ENCODE measurements around the gene ZNF641.

Gene ZNF641

GRCh38 chr12:48350249-48351021, at the start of gene ZNF641:
Gene ZNF641, minus strand, starts transcription at chr12:48350919. Its CDS starts 2,829 bp downstream, at chr12:48348090.
- ChIA-PET POLR2A (no interaction called here), CTCF (no interaction called here)
- TF ChIP-seq, protein P1, sequence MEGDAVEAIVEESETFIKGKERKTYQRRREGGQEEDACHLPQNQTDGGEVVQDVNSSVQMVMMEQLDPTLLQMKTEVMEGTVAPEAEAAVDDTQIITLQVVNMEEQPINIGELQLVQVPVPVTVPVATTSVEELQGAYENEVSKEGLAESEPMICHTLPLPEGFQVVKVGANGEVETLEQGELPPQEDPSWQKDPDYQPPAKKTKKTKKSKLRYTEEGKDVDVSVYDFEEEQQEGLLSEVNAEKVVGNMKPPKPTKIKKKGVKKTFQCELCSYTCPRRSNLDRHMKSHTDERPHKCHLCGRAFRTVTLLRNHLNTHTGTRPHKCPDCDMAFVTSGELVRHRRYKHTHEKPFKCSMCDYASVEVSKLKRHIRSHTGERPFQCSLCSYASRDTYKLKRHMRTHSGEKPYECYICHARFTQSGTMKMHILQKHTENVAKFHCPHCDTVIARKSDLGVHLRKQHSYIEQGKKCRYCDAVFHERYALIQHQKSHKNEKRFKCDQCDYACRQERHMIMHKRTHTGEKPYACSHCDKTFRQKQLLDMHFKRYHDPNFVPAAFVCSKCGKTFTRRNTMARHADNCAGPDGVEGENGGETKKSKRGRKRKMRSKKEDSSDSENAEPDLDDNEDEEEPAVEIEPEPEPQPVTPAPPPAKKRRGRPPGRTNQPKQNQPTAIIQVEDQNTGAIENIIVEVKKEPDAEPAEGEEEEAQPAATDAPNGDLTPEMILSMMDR (IDR thresholded peaks at IDR 0.05; ENCODE audit: insufficient read depth, low read length, missing control alignments), result no peak
- no peak for DNase-seq (ENCODE audit: low read depth, low spot score)
- peak within 1 kb of the TSS; percentile 76 for H3K4me3 ChIP-seq (ENCODE audit: low read depth, low read length)

GRCh38 chr12:48390026-48390425, 39.3 kb upstream of the ZNF641 start:
- ChIA-PET CTCF (no interaction called here), POLR2A (no interaction called here)
- TF ChIP-seq, protein P1 (IDR thresholded peaks at IDR 0.05; ENCODE audit: insufficient read depth, low read length, missing control alignments), result no peak
- DNase-seq (ENCODE audit: low read depth, low spot score), result no peak
- H3K4me3 ChIP-seq (ENCODE audit: low read depth, low read length), result no peak overlapping the region

DNA sequence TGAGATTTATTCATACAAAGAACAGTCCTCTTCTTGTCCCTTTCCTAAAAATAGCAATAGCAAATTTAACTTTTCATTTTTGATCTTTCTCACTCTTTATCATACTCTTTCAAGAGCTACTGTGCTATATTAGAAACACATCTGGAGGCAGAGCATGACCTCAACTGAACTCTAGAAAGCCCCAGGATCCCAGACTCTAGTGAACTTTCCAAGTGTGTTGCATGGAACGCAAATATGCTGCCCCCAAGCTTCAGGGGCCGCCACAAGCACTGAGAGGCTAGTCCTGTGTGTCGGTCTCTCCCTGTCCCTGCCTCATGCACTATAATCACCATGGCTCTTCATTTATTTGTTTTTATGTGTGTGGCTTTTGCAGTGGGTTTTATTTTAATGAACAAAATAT, 38.7 kb upstream of the ZNF641 start:
- no peak for DNase-seq (ENCODE audit: low read depth, low spot score)
- H3K4me3 ChIP-seq (ENCODE audit: low read depth, low read length), result no peak overlapping the region
- ChIA-PET CTCF (no interaction called here), POLR2A (no interaction called here)
- TF ChIP-seq, protein P1 (IDR thresholded peaks at IDR 0.05; ENCODE audit: insufficient read depth, low read length, missing control alignments), result no peak

DNA sequence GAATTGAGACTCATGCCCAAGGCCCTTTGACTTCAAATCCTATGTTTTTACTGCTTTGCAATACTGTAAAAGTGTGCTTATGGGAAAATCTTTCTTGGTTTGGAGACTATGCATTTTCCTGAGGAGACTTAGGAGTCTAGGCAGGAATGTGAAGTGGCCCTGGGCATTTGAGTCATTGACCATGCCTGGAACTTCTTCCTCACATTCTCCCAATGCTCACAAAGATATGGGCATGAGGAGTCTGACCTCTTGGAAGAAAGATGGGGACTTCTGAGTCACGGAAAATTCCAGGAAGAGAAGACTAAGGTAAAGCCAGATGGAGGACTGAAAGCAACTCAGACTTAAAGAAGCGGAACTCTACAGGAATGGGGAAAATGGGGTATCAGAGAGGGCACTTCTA, 38.2 kb upstream of the ZNF641 start:
- POLR2A ChIA-PET, result no interaction called here
- no peak for DNase-seq (ENCODE audit: low read depth, low spot score)
- H3K4me3 ChIP-seq (ENCODE audit: low read depth, low read length), result no peak overlapping the region
- CTCF ChIA-PET, result no interaction called here
- TF ChIP-seq, protein P1 (IDR thresholded peaks at IDR 0.05; ENCODE audit: insufficient read depth, low read length, missing control alignments), result no peak

DNA sequence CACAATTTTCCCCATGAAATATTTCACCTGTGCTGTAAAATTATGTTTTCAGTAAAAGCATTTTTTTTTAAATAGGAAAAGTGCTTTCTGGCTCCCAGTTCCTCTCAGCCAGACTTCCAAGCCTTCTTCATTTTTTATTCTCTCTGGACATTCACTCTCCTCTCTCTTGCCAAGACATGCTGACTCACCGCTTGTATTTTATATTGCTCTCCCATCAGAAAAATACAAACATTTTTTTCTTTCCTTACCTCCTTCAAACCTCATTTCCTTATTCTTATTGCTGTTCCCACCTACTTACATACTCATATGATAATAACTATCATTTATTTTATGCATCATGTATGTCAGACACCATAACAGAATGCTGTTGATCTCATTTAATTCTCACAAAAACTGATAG, 37.7 kb upstream of the ZNF641 start:
- DNase-seq (ENCODE audit: low read depth, low spot score), result no peak
- H3K4me3 ChIP-seq (ENCODE audit: low read depth, low read length), result no peak overlapping the region
- POLR2A ChIA-PET, result no interaction called here
- TF ChIP-seq, protein P1 (IDR thresholded peaks at IDR 0.05; ENCODE audit: insufficient read depth, low read length, missing control alignments), result no peak
- CTCF ChIA-PET, result no interaction called here

GRCh38 chr12:48380596-48380995, 29.9 kb upstream of the ZNF641 start:
- ChIA-PET CTCF (no interaction called here), POLR2A (no interaction called here)
- TF ChIP-seq, protein P1 (IDR thresholded peaks at IDR 0.05; ENCODE audit: insufficient read depth, low read length, missing control alignments), result no peak
- no peak overlapping the region for H3K4me3 ChIP-seq (ENCODE audit: low read depth, low read length)
- no peak for DNase-seq (ENCODE audit: low read depth, low spot score)

Data from AG04449 (cell line).